Posterior vena cava (tissue), 2 donors: ENCODE results near the gene CCDC141. TPM values are rescaled to one million over a fixed set of nuclear protein-coding genes. Genes with fewer than 3 reads are reported as not detected.

Experiments used
- DNase-seq: peaks from one replicate; pipeline ENCODE4 v3.0.0-alpha.2; 2020; ENCODE audit warnings: low spot score
- intact Hi-C, 2 donors: fragments of 100-400 bp; cut with DNase I; formaldehyde crosslinking; loops; one replicate each; pipeline versions ENCODE4 v1.14.1 to v1.14.2; 2022 to 2023
- total RNA-seq, 2 donors: library from RNA; stranded (reverse); fragmentation: NEBNext Ultra II Directional; extraction: Animal tissue kit (Norgen Biotek cat#: 25700); gene quantifications; one replicate each; pipeline ENCODE4 v1.2.1, GENCODE V29; 2021
- donor health status: DM: yes; HTN: yes; CAD: no.
- donor health status: DM: yes; HTN: yes; CAD: no.

CCDC141 gene
- total RNA-seq, 2 donors from 2014 or later: 6.2 to 6.7 TPM

GRCh38 chr2:178884440-178884839, 165.5 kb downstream of the CCDC141 start:
- intact Hi-C loops: no loop called here

DNA sequence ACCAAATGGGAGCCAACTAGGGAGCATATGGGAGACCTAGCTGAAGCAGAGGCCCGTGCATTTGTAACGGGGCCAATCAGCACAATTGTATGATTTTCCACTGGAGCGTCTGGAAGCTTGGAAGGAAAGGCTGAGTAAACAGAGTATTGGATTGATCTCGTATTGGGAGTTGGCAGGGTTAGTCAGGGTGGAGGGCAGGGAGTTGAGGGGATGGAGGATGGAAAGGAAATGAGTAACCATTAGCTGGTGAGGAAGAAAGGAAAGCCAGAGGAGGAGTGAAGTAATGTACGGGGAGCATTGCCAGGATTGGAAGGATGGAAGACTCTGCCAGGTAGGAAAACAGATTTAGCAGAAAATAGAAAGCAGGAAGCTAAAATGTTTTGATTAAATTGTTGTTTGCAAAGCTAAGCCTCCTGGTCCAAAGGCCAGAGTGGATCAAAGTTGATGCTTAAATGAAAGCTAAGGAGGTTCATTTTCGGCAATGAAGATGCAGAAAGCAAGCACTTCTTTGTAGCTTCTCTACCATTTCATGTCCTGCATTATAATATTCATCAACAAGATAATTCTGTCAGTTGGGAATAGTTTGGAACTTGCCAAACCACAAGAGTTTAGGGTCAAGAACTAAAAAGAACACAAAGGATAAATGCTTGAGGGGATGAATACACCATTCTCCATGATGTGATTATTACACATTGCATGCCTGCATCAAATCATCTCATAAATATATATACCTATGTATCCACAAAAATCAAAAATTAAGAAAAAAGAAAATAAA, 167.1 kb downstream of the CCDC141 start:
- intact Hi-C loops: no loop called here
- no peak for DNase-seq

More at GRCh38 chr2:178884440-178884839, 165.5 kb downstream of the CCDC141 start:
- DNase-seq: no peak

- DNase-seq: no peak
- intact Hi-C loops: no loop called here
Observed at GRCh38 chr2:178881075-178881474, 168.9 kb downstream of the CCDC141 start.

DNA sequence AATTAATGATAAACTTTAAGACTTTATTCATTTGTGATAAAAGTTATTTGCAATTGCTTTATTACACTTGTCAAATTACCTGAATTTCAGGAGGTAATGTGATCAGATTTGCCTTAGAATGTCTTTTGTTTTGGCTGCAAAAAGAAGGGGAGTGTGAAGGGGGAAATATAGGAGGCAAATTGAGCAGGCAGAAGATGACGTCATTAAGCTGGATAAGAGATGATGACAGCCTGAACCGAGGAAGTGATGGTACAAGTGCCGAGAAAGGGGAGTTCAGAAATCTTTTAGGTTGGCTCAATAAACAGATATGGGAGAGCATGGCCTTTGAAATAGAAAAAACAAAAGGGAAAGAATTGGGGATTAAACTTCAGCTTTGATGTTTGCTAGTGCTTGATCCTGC, 169.7 kb downstream of the CCDC141 start:
- intact Hi-C loops: no loop called here
- no peak for DNase-seq

DNA sequence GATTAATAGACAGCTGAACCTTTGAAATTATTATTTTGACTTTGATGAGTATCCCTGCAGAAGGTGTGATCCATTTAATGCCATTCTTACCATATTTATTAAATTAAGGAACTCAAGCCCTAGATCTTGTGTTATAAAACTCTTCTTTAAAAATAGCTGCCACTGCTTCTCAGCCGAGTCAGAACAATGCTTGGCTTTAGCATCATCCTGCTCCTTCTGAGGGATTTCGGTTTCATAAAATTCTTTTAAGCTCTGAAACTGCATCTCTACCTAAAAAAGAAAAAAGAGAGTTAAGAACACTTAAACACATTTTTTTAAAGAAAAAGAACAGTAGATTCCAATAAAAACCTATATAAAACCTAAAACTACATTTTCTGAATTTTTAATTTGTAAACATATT, 172.1 kb downstream of the CCDC141 start:
- no peak for DNase-seq
- intact Hi-C loops: no loop called here

DNA sequence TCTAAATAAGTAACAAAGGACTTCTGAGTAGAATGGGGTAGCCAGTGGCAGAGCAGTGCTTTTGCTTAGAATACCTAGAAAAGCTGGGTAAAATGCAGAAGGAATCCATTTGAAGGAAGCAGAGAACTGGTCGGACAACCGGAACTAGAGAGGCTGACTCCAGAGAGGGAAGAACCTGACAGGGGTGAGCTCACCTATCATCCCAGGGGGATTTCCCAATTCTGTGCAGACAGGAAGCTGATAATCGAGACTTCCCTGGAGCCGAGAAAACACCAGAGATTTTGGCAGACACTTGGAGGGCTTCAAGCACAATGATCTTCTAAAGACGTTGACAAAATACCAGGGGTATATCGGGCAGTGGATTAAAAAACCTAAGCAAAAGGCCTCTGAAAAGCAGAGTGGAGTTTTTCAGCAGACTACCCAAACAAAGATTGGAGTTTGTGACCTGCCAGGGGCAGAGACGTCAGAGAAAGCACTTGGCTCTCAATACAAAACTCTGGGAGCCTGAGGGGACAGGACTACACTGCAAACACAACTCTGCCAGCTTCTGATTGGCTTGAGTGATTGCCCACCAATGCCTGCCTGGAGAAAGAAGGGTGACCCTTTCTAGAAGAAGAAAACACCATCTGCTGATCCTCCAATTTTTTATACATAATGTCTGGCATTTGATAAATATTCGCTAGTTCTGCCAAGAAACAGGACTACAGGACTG, 175.3 kb downstream of the CCDC141 start:
- intact Hi-C loops: no loop called here
- no peak for DNase-seq

- DNase-seq: no peak
- intact Hi-C loops: no loop called here
Observed at GRCh38 chr2:178873912-178874311, 176.0 kb downstream of the CCDC141 start.

DNA sequence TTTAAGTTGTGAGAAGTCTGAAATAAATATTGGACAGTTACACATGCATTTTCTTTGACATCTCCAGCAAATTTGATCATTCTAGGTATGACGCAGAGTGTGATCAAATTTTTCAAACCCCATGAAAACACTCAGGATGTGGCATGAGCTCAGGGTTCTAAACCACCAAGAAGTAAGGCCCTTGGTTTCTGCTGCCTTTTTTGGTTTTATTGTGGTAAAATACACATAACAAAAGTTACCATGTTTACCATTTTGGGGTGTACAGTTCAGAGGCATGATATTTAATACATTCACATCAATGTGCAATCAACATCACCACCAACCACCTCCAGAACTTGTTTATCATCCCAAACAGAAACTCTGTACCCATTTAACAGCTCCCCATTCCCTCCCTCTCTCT, 178.4 kb downstream of the CCDC141 start:
- intact Hi-C loops: no loop called here
- DNase-seq: no peak

GRCh38 chr2:178870703-178871102, 179.2 kb downstream of the CCDC141 start:
- intact Hi-C loops: no loop called here
- DNase-seq: no peak

DNA sequence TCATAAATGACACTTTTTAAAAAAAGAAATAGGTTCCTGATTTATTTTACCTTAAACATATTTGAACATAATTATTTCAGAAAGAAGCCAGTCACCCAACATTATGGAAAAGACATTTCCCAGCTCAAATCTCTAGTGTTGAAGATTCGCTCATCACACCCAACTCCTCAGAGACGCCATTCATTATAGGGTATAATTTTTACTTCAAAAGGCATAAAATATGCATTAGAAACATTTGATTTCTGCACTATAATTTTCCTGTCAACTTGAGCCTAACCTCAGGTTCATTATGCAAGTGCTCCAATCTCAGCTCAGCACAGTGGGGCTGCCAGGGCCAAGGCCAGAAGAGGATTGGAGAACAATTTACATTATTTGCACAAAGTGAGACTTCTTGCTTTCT, 183.9 kb downstream of the CCDC141 start:
- intact Hi-C loops: no loop called here
- no peak for DNase-seq

- no peak for DNase-seq
- intact Hi-C loops: no loop called here
Observed at GRCh38 chr2:178865146-178865936, 184.6 kb downstream of the CCDC141 start.

DNA sequence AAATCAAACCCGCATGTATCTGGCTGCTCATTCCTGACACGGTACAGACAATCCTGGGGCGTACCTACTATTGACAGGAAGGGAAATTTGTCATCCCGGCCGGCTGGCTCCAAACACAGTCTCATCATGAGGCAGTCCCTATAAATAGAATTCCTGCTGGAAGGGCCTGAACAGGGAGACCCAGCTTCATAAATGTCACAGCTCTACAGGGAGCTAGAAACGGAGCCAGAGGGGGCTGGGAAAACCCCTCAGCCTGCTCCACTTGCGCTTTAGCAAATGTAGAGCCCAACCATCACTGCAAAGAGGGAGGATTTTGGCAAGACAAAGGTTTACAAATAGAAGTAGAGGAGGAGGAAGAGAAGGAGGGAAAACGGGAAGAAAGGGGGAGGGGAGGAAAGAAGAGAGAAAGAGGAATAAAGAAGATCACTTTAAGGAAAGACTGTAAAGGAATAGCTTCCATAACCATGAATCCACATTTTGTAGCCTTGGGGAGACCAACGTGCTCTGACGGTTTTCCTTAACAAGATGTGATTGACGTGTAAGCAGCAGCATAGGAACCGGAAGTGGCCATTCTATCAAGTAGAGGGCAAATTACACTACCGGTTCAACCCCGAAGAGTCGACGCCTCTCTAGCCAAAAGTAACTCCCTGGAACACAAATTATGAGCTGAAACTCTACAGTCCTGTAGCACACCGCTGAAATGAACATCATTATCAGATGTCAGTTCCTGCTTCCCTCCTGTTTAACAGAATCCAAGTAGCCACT, 185.9 kb downstream of the CCDC141 start:
- intact Hi-C loops: no loop called here
- peak; percentile 81 for DNase-seq

- intact Hi-C loops: no loop called here
- DNase-seq: no peak
Observed at GRCh38 chr2:178863130-178863855, 186.6 kb downstream of the CCDC141 start.

GRCh38 chr2:178860551-178860950, 189.4 kb downstream of the CCDC141 start:
- DNase-seq: no peak
- intact Hi-C loops: no loop called here

DNA sequence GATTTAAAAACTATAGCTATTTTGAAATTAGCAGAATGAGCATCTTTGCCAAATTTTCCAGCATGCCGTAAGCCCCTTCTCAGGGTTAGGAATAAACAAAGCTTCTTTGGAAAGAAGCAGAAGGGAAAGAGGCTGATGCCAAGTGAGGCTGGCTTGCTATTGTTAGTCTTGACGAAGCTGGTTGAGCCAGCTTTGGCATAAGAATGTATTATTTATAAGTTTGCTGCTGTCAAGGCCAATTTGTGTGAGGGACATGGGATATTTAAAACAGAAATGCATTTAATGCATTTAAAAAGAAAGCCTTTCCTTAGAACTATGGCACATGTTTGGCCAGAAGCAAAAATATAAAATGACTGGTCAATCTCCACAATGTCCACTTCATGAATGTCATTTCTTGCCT, 190.2 kb downstream of the CCDC141 start:
- intact Hi-C loops: no loop called here
- no peak for DNase-seq

DNA sequence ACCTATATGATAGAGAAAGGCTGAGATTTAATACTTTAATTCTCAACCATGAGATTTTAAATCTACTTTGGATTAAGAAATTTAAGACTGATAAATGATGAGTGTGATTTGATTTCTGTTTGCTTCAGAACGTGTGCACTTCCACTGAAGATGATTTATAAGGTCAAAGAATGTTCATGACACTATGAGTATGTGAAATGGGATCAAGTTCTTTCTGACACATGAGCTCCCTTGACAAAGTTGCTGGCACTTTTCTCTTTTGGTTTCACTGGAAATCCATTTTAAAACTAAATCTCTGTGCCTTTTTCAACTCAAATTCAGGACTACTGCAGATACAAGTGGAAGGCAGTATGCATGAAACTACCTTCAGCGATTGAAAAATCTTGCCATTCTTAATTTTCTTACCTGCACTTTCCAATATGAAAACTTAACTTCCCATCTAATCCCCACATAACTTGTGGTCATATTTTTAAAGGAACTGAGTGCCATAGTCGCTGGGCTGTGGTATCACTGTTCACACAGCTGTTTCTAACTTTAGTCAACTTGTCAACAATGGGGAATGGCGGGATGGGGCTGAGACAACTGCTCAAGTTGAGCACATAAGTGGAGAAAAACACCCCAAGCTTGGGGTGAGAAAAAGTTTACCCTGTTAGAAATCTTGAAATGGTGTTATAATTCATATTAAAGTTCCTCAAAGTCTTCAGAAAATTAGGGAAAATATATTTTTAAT, 190.9 kb downstream of the CCDC141 start:
- intact Hi-C loops: no loop called here
- DNase-seq: no peak

- intact Hi-C loops: no loop called here
- DNase-seq: no peak
Observed at GRCh38 chr2:178855151-178855550, 194.8 kb downstream of the CCDC141 start.

DNA sequence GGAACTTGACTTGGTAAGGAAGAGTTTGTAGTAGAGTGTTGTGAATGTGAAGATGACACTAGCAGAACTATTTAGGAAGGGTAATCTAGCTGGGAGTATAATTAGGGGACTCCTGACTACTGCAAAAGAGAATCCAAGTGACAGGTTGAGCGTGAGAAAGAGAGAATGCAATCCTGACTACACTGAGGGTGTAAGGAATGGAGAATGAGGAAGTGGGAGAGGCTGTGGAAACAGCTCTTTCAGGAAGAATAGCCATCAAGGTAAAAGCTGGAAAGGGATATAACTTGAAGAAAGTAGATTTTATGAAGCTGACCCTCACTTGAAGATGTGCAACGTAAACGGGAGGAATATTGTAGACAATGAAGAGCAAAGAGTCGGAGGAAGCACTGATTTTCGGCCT, 201.6 kb downstream of the CCDC141 start:
- intact Hi-C loops: no loop called here

More for the DNA sequence above, 201.6 kb downstream of the CCDC141 start:
- no peak for DNase-seq
